ENCODE measurements around the gene TULP1.
"Not testable (repeated sequence)": the region's sequence is repeated elsewhere in the genome, so short reads cannot be mapped to it uniquely, and the experiment has no call there.

The TULP1 gene

DNA sequence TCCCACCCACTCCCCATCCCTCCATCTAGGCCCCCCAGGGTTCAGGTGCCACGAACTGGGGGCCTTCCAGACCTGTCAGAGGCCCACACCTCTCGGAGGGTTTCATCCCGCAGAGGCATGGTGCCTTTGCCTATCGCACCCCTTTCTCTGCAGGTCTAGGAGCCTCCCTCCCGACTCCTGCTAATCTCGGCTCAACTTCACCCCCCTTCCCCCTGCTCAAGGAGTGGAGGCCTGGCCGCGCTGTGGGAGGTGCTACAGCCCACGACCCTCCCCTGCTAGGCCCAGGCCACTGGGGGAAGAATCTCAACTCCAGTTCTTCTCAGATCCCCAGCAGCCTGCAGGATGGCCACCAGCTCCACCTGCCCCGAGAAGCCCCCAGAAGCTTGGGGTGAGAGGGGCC is at the start of gene TULP1:
Gene TULP1, minus strand, starts transcription at position 157 of the 400 bp plus-strand sequence. Its CDS starts 38 bp downstream, at position 119.
- no peak for DNase-seq (ENCODE audit: low spot score)

GRCh38 chr6:35562060-35562459 is 49.4 kb upstream of the TULP1 start:
- no peak for DNase-seq (ENCODE audit: low spot score)

- DNase-seq (ENCODE audit: low spot score), result no peak
Observed at GRCh38 chr6:35561113-35561512, 48.4 kb upstream of the TULP1 start.

- no peak for DNase-seq (ENCODE audit: low spot score)
Observed at GRCh38 chr6:35558571-35558970, 45.9 kb upstream of the TULP1 start.

GRCh38 chr6:35557239-35557638 is 44.5 kb upstream of the TULP1 start:
- no peak for DNase-seq (ENCODE audit: low spot score)

- no peak for DNase-seq (ENCODE audit: low spot score)
Observed at GRCh38 chr6:35554811-35555210, 42.1 kb upstream of the TULP1 start.

DNA sequence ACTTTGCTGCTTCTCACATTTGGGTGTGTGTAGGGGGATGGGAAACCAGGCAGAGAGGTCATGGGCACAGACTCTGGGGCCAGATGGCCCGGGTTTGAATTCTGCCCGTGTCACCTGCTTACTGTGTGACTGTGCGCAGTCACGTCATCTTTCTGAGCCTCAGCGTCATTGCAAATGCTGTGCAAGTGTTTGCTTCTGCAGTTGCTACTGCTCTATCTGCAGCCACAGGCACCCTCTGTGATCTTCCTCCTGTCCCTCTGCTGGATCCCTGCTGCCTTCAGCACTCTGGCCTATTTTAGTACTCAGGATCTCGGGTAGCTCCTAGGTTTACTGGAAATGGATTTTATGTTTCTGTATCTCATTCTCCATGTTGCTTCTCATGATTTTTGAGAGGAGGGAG is 40.6 kb upstream of the TULP1 start:
- no peak for DNase-seq (ENCODE audit: low spot score)

- peak; percentile 43 for DNase-seq (ENCODE audit: low spot score)
Observed at GRCh38 chr6:35552285-35552917, 39.7 kb upstream of the TULP1 start.

- no peak for DNase-seq (ENCODE audit: low spot score)
Observed at GRCh38 chr6:35550437-35550836, 37.7 kb upstream of the TULP1 start.

GRCh38 chr6:35547676-35548075 is 35.0 kb upstream of the TULP1 start:
- no peak for DNase-seq (ENCODE audit: low spot score)

DNA sequence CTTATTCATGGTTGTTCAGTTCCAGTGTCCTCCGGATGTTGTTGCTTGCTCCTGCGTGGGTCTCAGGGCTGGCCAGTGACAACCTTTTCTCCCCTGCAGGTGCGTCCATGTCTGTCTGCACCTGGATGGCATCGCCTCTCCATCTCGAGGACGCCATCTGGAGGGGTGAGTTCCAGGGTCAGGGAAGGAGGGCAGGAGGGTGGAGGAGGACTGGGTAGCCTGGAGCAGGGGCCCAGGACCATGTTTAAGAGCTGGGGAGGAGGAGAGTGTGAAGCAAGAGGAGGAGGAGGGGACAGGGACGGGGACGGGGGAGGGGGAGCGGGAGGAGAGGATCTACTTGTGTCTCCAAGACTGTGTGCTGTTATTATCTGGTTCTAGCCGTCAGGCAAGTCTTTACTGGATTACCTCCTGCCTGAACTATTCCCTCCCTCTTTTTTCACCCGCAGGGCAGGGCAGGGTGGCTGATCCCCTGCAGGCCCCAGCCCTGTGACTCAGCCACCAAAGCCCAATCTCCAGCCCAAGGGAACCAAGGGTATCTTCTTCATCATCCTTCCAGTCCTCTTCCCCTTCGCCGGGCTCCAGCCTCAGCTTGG is 32.2 kb upstream of the TULP1 start:
- no peak for DNase-seq (ENCODE audit: low spot score)

GRCh38 chr6:35543459-35544193 is 30.9 kb upstream of the TULP1 start:
- no peak for DNase-seq (ENCODE audit: low spot score)

GRCh38 chr6:35541836-35542235 is 29.1 kb upstream of the TULP1 start:
- no peak for DNase-seq (ENCODE audit: low spot score)

GRCh38 chr6:35539223-35539622 is 26.5 kb upstream of the TULP1 start:
- DNase-seq (ENCODE audit: low spot score), result no peak

- DNase-seq (ENCODE audit: low spot score), result not testable (repeated sequence)
Observed at GRCh38 chr6:35535847-35536246, 23.2 kb upstream of the TULP1 start.

DNA sequence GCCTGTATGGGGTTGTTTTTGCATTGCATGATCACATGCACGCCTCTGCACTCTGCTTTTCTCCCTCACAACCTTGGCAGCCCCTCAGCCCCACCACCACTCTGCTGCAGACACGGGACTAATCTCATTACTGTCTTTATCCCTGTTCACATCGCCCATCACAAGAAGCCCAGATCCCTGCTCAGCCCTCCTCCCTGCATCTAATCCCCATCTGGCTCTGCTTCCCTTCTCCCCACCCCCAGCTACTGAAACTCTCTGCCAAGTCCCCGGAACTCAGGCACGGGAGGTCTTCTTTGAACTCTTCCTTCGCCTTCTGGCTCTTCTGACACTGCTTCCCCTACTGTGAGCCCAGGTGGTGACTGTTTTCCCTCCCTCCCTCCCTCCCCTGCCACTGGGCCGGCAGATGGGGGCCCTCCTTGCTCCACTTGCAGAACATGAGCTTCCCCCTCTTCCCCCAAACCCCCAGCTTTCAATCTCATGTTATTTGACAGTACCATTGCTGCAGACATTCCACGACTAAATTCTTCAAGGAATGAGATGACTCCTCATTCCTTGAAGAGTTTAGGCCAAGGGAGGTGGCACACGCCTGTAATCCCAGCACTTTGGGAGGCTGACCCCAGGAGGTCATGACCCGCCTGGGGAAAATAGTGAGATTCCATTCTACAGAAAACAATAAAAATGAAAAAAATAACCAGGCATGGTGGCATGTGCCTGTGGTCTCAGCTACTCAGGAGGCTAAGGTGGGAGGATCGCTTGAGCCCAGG is 21.9 kb upstream of the TULP1 start:
- DNase-seq (ENCODE audit: low spot score), result no peak

DNA sequence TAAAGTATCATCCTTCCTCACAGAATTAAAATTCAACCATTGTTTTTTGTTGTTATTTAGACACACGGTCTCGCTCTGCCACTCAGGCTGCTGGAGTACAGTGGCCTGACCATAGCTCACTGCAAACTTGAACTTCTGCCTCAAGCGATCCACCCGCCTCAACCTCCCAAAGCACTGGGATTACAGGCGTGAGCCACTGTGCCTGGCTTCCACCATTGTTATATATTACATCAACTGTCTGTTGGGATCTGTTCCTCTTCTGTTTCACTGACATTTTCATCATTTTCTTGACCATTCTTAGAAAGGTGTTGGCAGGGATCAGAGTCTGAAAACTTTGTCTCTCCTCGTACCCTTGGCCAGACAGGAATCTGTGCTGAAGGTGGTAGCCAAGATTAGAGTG is 21.3 kb upstream of the TULP1 start:
- no peak for DNase-seq (ENCODE audit: low spot score)

DNA sequence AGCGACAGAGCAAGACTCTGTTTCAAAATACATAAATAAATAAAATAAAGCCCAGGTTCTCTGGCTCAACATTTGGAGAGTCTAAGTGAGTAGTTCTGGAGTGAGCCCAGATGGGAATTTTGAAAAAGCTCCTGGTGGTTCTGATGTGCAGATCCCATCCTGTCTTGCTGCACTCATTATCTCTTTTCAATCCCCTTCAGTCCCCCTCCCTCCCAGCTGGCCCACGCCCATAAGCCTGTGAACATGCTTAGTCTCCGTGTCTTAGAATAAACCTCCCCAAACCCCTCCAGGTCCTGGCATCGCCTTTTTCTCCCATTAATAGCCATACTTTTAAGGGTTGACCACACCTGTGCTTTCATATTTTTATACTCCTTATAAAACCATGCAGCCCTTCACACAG is 19.4 kb upstream of the TULP1 start:
- no peak for DNase-seq (ENCODE audit: low spot score)

- no peak for DNase-seq (ENCODE audit: low spot score)
Observed at GRCh38 chr6:35524380-35525020, 11.8 kb upstream of the TULP1 start.

DNA sequence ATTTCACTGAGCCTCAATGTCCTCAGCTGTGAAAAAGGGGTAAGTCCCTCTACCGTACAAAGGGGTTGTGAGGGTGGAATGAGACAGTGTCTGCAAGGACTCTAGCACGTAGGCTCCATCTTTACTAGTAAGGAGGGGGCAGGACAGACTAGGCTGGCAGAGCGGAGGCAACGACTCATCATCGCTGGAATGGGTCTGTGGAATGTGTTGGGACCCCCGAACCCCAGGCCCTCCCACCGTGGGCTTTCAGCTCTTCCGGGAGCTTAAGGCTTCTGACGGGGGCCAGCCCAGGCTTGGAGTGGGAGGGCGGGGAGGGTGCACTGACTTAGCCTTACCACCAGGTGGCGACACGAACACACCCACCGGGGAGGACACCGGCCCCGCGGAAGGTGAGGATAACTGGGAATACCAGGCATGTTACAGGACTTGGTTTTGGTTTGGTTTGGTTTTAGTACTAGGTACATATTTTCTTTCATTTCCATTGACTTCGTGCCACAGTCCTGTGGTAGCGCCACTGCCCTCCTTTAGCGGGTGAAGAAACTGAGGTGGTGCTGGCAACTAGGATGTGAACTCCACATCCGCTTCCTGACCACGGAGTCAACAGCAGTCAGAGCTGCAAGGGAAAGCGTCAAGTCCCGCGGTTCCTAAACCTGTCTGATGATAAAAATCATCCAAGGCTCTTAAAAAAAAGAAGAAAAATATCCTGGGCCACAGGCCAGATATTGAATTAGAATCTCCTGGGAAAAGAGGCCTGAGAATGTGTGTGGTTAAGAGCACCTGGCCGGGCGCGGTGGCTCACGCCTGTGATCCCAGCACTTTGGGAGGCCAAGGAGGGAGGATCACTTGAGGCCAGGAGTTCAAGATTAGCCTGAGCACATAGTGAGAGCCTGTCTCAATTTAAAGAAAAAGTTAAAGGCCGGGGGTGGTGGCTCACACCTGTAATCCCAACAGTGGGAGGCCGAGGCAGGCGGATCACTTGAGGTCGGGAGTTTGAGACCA is 10.3 kb upstream of the TULP1 start:
- DNase-seq (ENCODE audit: low spot score), result peak; percentile 87

DNA sequence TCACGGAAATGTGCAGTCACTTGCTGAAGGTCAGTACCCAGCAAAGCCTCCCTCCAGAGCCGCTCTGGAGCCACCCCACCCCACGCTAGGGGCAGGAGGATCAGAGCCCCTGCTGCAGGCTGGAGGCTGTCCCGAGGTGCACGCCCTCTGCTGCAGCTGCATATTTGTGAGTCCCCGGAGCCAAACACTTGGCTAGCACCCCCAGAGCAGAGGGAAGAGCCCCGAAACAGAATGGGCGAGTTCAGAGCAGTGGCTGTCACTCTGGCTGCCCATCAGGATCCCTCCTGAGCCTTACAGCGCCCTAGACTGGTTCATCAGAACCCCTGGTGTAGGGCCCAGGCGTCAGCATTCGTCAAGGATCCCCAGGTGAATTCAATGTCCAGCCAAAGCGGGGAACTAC is 9.5 kb upstream of the TULP1 start:
- DNase-seq (ENCODE audit: low spot score), result no peak

Data from AG08396 (cell line).